ENCODE results near the gene RABL3.

DNA sequence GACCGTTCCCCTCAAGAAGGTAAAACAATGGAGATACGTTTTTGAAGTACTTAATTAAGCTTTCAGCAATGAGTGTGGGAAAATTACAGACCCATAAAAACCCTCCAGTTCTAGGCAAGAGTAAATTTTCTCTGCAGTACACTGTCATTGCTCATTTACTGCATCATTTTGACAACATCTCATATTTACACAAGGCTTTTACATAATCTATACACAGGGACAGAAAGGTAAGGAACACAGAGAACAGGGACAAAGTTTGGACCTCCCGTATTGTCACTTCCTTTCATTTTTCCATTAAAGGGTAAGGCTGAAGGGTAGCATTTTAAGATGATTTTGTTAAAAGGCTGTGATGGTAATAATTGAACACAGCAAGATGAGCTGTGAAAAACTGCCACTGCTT lies 52.9 kb downstream of the RABL3 start:
- TF ChIP-seq CTCF (IDR thresholded peaks at IDR 0.05) (no peak), POLR2A (IDR thresholded peaks at IDR 0.05) (no peak), EP300 (IDR thresholded peaks at IDR 0.05) (no peak)

Data from sigmoid colon (tissue), 4 donors.